ENCODE results near the gene CHMP4B. TPM values are rescaled to one million over a fixed set of nuclear protein-coding genes. Genes with fewer than 3 reads are reported as not detected.

Gene CHMP4B
- total and polyA plus RNA-seq, 2 donors, result 39.9 to 130 TPM

- no peak for DNase-seq (ENCODE audit: low read depth in 6 of 9, low spot score in 9 of 9)
- no peak overlapping the region for H3K4me3 ChIP-seq (ENCODE audit: low read length in 2 of 2)
- no peak overlapping the region for H3K27ac ChIP-seq (ENCODE audit: low read depth in 1 of 2, low read length in 1 of 2)
- H3K4me1 ChIP-seq (ENCODE audit: control insufficient read depth in 2 of 2, insufficient read depth in 2 of 2, low read length in 2 of 2), result peaks cover 0 to 3% of the 10 kb centered on the region in 2 donors
- peaks cover 1 to 22% of the 10 kb centered on the region in 2 donors for H3K9me3 ChIP-seq (ENCODE audit: control insufficient read depth in 2 of 2, insufficient read depth in 1 of 2, low read length in 1 of 2)
- H3K27me3 ChIP-seq (ENCODE audit: control insufficient read depth in 2 of 2, insufficient read depth in 1 of 2, low read length in 1 of 2), result peaks cover 0 to 7% of the 10 kb centered on the region in 2 donors
- H3K36me3 ChIP-seq (ENCODE audit: control insufficient read depth in 2 of 2, insufficient read depth in 2 of 2, low read length in 1 of 2), result no peaks in the 10 kb centered on the region
- 94% methylated on average over 2 of the region's 2 CpGs for WGBS
Measured at GRCh38 chr20:33878583-33878982, 67.4 kb downstream of the CHMP4B start.

- H3K27ac ChIP-seq (ENCODE audit: low read depth in 1 of 2, low read length in 1 of 2), result no peak overlapping the region
- peaks cover 1 to 22% of the 10 kb centered on the region in 2 donors for H3K9me3 ChIP-seq (ENCODE audit: control insufficient read depth in 2 of 2, insufficient read depth in 1 of 2, low read length in 1 of 2)
- H3K36me3 ChIP-seq (ENCODE audit: control insufficient read depth in 2 of 2, insufficient read depth in 2 of 2, low read length in 1 of 2), result no peaks in the 10 kb centered on the region
- H3K27me3 ChIP-seq (ENCODE audit: control insufficient read depth in 2 of 2, insufficient read depth in 1 of 2, low read length in 1 of 2), result peaks cover 0 to 7% of the 10 kb centered on the region in 2 donors
- no peak for DNase-seq (ENCODE audit: low read depth in 6 of 9, low spot score in 9 of 9)
- 96% methylated on average over 4 of the region's 4 CpGs for WGBS
- H3K4me3 ChIP-seq (ENCODE audit: low read length in 2 of 2), result no peak overlapping the region
- peaks cover 0 to under 1% of the 10 kb centered on the region in 2 donors for H3K4me1 ChIP-seq (ENCODE audit: control insufficient read depth in 2 of 2, insufficient read depth in 2 of 2, low read length in 2 of 2)
Measured at GRCh38 chr20:33880396-33880795, 69.2 kb downstream of the CHMP4B start.

GRCh38 chr20:33881989-33882388, 70.8 kb downstream of the CHMP4B start:
- Histone ChIP-seq H3K27ac (ENCODE audit: low read depth in 1 of 2, low read length in 1 of 2) (no peak overlapping the region), H3K36me3 (ENCODE audit: control insufficient read depth in 2 of 2, insufficient read depth in 2 of 2, low read length in 1 of 2) (no peaks in the 10 kb centered on the region), H3K27me3 (ENCODE audit: control insufficient read depth in 2 of 2, insufficient read depth in 1 of 2, low read length in 1 of 2) (peaks cover 0 to 7% of the 10 kb centered on the region in 2 donors), H3K4me1 (ENCODE audit: control insufficient read depth in 2 of 2, insufficient read depth in 2 of 2, low read length in 2 of 2) (no peaks in the 10 kb centered on the region), H3K4me3 (ENCODE audit: low read length in 2 of 2) (no peak overlapping the region), H3K9me3 (ENCODE audit: control insufficient read depth in 2 of 2, insufficient read depth in 1 of 2, low read length in 1 of 2) (peaks cover 1 to 16% of the 10 kb centered on the region in 2 donors)
- no peak for DNase-seq (ENCODE audit: low read depth in 6 of 9, low spot score in 9 of 9)
- WGBS, result 58% methylated on average over 6 of the region's 6 CpGs

GRCh38 chr20:33882481-33882880, 71.3 kb downstream of the CHMP4B start:
- DNase-seq (ENCODE audit: low read depth in 6 of 9, low spot score in 9 of 9), result no peak
- Histone ChIP-seq H3K9me3 (ENCODE audit: control insufficient read depth in 2 of 2, insufficient read depth in 1 of 2, low read length in 1 of 2) (peaks cover 1 to 16% of the 10 kb centered on the region in 2 donors), H3K27me3 (ENCODE audit: control insufficient read depth in 2 of 2, insufficient read depth in 1 of 2, low read length in 1 of 2) (peaks cover 0 to 7% of the 10 kb centered on the region in 2 donors), H3K36me3 (ENCODE audit: control insufficient read depth in 2 of 2, insufficient read depth in 2 of 2, low read length in 1 of 2) (no peaks in the 10 kb centered on the region), H3K4me3 (ENCODE audit: low read length in 2 of 2) (no peak overlapping the region), H3K4me1 (ENCODE audit: control insufficient read depth in 2 of 2, insufficient read depth in 2 of 2, low read length in 2 of 2) (no peaks in the 10 kb centered on the region), H3K27ac (ENCODE audit: low read depth in 1 of 2, low read length in 1 of 2) (no peak overlapping the region)
- WGBS, result 87% methylated on average over 10 of the region's 10 CpGs

GRCh38 chr20:33883164-33883563, 72.0 kb downstream of the CHMP4B start:
- Histone ChIP-seq H3K4me3 (ENCODE audit: low read length in 2 of 2) (no peak overlapping the region), H3K9me3 (ENCODE audit: control insufficient read depth in 2 of 2, insufficient read depth in 1 of 2, low read length in 1 of 2) (peaks cover 1 to 14% of the 10 kb centered on the region in 2 donors), H3K27ac (ENCODE audit: low read depth in 1 of 2, low read length in 1 of 2) (no peak overlapping the region), H3K27me3 (ENCODE audit: control insufficient read depth in 2 of 2, insufficient read depth in 1 of 2, low read length in 1 of 2) (peaks cover 0 to 7% of the 10 kb centered on the region in 2 donors), H3K4me1 (ENCODE audit: control insufficient read depth in 2 of 2, insufficient read depth in 2 of 2, low read length in 2 of 2) (no peaks in the 10 kb centered on the region), H3K36me3 (ENCODE audit: control insufficient read depth in 2 of 2, insufficient read depth in 2 of 2, low read length in 1 of 2) (no peaks in the 10 kb centered on the region)
- no peak for DNase-seq (ENCODE audit: low read depth in 6 of 9, low spot score in 9 of 9)
- 93% methylated on average over 6 of the region's 6 CpGs for WGBS

GRCh38 chr20:33884633-33885032, 73.5 kb downstream of the CHMP4B start:
- H3K4me3 ChIP-seq (ENCODE audit: low read length in 2 of 2), result no peak overlapping the region
- 97% methylated on average over 2 of the region's 2 CpGs for WGBS
- no peaks in the 10 kb centered on the region for H3K4me1 ChIP-seq (ENCODE audit: control insufficient read depth in 2 of 2, insufficient read depth in 2 of 2, low read length in 2 of 2)
- no peak for DNase-seq (ENCODE audit: low read depth in 6 of 9, low spot score in 9 of 9)
- H3K27ac ChIP-seq (ENCODE audit: low read depth in 1 of 2, low read length in 1 of 2), result no peak overlapping the region
- H3K36me3 ChIP-seq (ENCODE audit: control insufficient read depth in 2 of 2, insufficient read depth in 2 of 2, low read length in 1 of 2), result no peaks in the 10 kb centered on the region
- peaks cover 0 to 16% of the 10 kb centered on the region in 2 donors for H3K27me3 ChIP-seq (ENCODE audit: control insufficient read depth in 2 of 2, insufficient read depth in 1 of 2, low read length in 1 of 2)
- H3K9me3 ChIP-seq (ENCODE audit: control insufficient read depth in 2 of 2, insufficient read depth in 1 of 2, low read length in 1 of 2), result peaks cover 0 to 7% of the 10 kb centered on the region in 2 donors

GRCh38 chr20:33889312-33889711, 78.2 kb downstream of the CHMP4B start:
- Histone ChIP-seq H3K4me3 (ENCODE audit: low read length in 2 of 2) (no peak overlapping the region), H3K36me3 (ENCODE audit: control insufficient read depth in 2 of 2, insufficient read depth in 2 of 2, low read length in 1 of 2) (no peaks in the 10 kb centered on the region), H3K4me1 (ENCODE audit: control insufficient read depth in 2 of 2, insufficient read depth in 2 of 2, low read length in 2 of 2) (no peaks in the 10 kb centered on the region), H3K27ac (ENCODE audit: low read depth in 1 of 2, low read length in 1 of 2) (no peak overlapping the region), H3K27me3 (ENCODE audit: control insufficient read depth in 2 of 2, insufficient read depth in 1 of 2, low read length in 1 of 2) (peaks cover 0 to 9% of the 10 kb centered on the region in 2 donors), H3K9me3 (ENCODE audit: control insufficient read depth in 2 of 2, insufficient read depth in 1 of 2, low read length in 1 of 2) (peaks cover 0 to 6% of the 10 kb centered on the region in 2 donors)
- DNase-seq (ENCODE audit: low read depth in 6 of 9, low spot score in 9 of 9), result no peak

GRCh38 chr20:33890557-33890956, 79.4 kb downstream of the CHMP4B start:
- Histone ChIP-seq H3K36me3 (ENCODE audit: control insufficient read depth in 2 of 2, insufficient read depth in 2 of 2, low read length in 1 of 2) (no peaks in the 10 kb centered on the region), H3K4me1 (ENCODE audit: control insufficient read depth in 2 of 2, insufficient read depth in 2 of 2, low read length in 2 of 2) (no peaks in the 10 kb centered on the region), H3K9me3 (ENCODE audit: control insufficient read depth in 2 of 2, insufficient read depth in 1 of 2, low read length in 1 of 2) (peaks cover 0 to 6% of the 10 kb centered on the region in 2 donors), H3K27me3 (ENCODE audit: control insufficient read depth in 2 of 2, insufficient read depth in 1 of 2, low read length in 1 of 2) (peaks cover 0 to 9% of the 10 kb centered on the region in 2 donors), H3K27ac (ENCODE audit: low read depth in 1 of 2, low read length in 1 of 2) (no peak overlapping the region), H3K4me3 (ENCODE audit: low read length in 2 of 2) (no peak overlapping the region)
- no peak for DNase-seq (ENCODE audit: low read depth in 6 of 9, low spot score in 9 of 9)
- 96% methylated on average over 1 of the region's 1 CpG for WGBS

- WGBS, result 92% methylated on average over 4 of the region's 4 CpGs
- no peaks in the 10 kb centered on the region for H3K4me1 ChIP-seq (ENCODE audit: control insufficient read depth in 2 of 2, insufficient read depth in 2 of 2, low read length in 2 of 2)
- H3K27ac ChIP-seq (ENCODE audit: low read depth in 1 of 2, low read length in 1 of 2), result no peak overlapping the region
- peaks cover 0 to 17% of the 10 kb centered on the region in 2 donors for H3K27me3 ChIP-seq (ENCODE audit: control insufficient read depth in 2 of 2, insufficient read depth in 1 of 2, low read length in 1 of 2)
- peaks cover 0 to 6% of the 10 kb centered on the region in 2 donors for H3K9me3 ChIP-seq (ENCODE audit: control insufficient read depth in 2 of 2, insufficient read depth in 1 of 2, low read length in 1 of 2)
- H3K4me3 ChIP-seq (ENCODE audit: low read length in 2 of 2), result no peak overlapping the region
- DNase-seq (ENCODE audit: low read depth in 6 of 9, low spot score in 9 of 9), result no peak
- H3K36me3 ChIP-seq (ENCODE audit: control insufficient read depth in 2 of 2, insufficient read depth in 2 of 2, low read length in 1 of 2), result no peaks in the 10 kb centered on the region
Measured at GRCh38 chr20:33893314-33893713, 82.2 kb downstream of the CHMP4B start.
